ENCODE results near the gene GNRHR.
"Not testable (repeated sequence)": the region's sequence is repeated elsewhere in the genome, so short reads cannot be mapped to it uniquely, and the experiment has no call there.

The GNRHR gene

DNA sequence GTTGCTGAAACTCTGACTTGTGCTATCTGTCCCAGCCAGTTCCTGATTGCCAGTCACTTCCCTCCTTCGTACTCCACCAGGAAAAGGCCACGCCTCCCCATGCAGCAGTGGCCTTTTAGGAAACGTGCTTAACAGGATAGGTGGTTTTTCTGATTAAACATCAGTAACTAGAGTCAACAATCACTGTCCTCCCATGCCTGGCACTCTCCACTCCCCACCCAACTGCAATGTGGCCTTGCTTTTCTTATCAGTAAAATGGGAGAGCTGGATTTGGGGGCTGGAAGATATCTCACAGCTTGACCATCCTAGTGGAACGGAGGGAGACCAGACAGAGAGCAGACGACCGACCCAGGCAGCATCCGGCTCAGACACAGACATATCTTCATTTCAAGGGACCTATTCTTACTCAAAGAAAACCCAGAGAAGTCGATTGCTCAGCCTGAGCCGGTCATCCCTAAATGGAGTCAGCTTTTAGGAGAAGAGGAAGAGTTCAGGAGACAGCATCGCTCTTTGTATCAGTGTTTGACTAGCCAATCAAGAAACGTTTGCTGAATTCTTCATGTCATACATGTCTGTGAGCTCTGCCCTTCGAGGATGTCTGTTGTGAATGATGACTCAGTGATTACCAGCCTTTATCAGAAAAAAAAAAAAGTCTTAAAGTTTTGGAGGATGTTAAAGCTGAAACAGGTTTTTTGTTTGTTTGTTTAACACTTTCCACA, 40.5 kb downstream of the GNRHR start:
- no peak overlapping the region for H3K9ac ChIP-seq (ENCODE audit: low read depth, low read length)
- no peak overlapping the region for H3K27ac ChIP-seq (ENCODE audit: low read length)
- H3K27me3 ChIP-seq (ENCODE audit: insufficient read depth, low read length) = no peaks in the 10 kb centered on the region
- H3K9me3 ChIP-seq (ENCODE audit: insufficient read depth, low read depth, low read length) = no peaks in the 10 kb centered on the region
- H3K4me3 ChIP-seq (ENCODE audit: low read length) = no peak overlapping the region
- peaks cover 20% of the 10 kb centered on the region for H3K4me1 ChIP-seq (ENCODE audit: insufficient read depth, low read length)
- no peaks in the 10 kb centered on the region for H3K36me3 ChIP-seq (ENCODE audit: insufficient read depth, low read depth, low read length)

- Histone ChIP-seq H3K4me3 (ENCODE audit: low read length) (no peak overlapping the region), H3K36me3 (ENCODE audit: insufficient read depth, low read depth, low read length) (no peaks in the 10 kb centered on the region), H3K9ac (ENCODE audit: low read depth, low read length) (no peak overlapping the region), H3K27ac (ENCODE audit: low read length) (no peak overlapping the region), H3K9me3 (ENCODE audit: insufficient read depth, low read depth, low read length) (no peaks in the 10 kb centered on the region), H3K27me3 (ENCODE audit: insufficient read depth, low read length) (no peaks in the 10 kb centered on the region), H3K4me1 (ENCODE audit: insufficient read depth, low read length) (peaks cover 20% of the 10 kb centered on the region)
Measured at GRCh38 chr4:67712650-67713528, 41.3 kb downstream of the GNRHR start.

- Histone ChIP-seq H3K4me3 (ENCODE audit: low read length) (no peak overlapping the region), H3K27ac (ENCODE audit: low read length) (no peak overlapping the region), H3K27me3 (ENCODE audit: insufficient read depth, low read length) (no peaks in the 10 kb centered on the region), H3K9me3 (ENCODE audit: insufficient read depth, low read depth, low read length) (no peaks in the 10 kb centered on the region), H3K9ac (ENCODE audit: low read depth, low read length) (no peak overlapping the region), H3K4me1 (ENCODE audit: insufficient read depth, low read length) (peaks cover 20% of the 10 kb centered on the region), H3K36me3 (ENCODE audit: insufficient read depth, low read depth, low read length) (no peaks in the 10 kb centered on the region)
Measured at GRCh38 chr4:67712000-67712625, 42.1 kb downstream of the GNRHR start.

- not testable (repeated sequence) for H3K4me3 ChIP-seq (ENCODE audit: low read length); H3K36me3 ChIP-seq (ENCODE audit: insufficient read depth, low read depth, low read length); H3K27ac ChIP-seq (ENCODE audit: low read length); H3K9me3 ChIP-seq (ENCODE audit: insufficient read depth, low read depth, low read length); H3K27me3 ChIP-seq (ENCODE audit: insufficient read depth, low read length); H3K9ac ChIP-seq (ENCODE audit: low read depth, low read length); H3K4me1 ChIP-seq (ENCODE audit: insufficient read depth, low read length)
Measured at GRCh38 chr4:67706682-67707081, 47.5 kb downstream of the GNRHR start.

- Histone ChIP-seq H3K27ac (ENCODE audit: low read length) (no peak overlapping the region), H3K9me3 (ENCODE audit: insufficient read depth, low read depth, low read length) (no peaks in the 10 kb centered on the region), H3K27me3 (ENCODE audit: insufficient read depth, low read length) (no peaks in the 10 kb centered on the region), H3K9ac (ENCODE audit: low read depth, low read length) (no peak overlapping the region), H3K4me1 (ENCODE audit: insufficient read depth, low read length) (no peaks in the 10 kb centered on the region), H3K36me3 (ENCODE audit: insufficient read depth, low read depth, low read length) (0 out of 2 replicates have a peak, but pooled peaks cover 4% of the 10 kb centered on the region), H3K4me3 (ENCODE audit: low read length) (no peak overlapping the region)
Measured at GRCh38 chr4:67704843-67705242, 49.3 kb downstream of the GNRHR start.

DNA sequence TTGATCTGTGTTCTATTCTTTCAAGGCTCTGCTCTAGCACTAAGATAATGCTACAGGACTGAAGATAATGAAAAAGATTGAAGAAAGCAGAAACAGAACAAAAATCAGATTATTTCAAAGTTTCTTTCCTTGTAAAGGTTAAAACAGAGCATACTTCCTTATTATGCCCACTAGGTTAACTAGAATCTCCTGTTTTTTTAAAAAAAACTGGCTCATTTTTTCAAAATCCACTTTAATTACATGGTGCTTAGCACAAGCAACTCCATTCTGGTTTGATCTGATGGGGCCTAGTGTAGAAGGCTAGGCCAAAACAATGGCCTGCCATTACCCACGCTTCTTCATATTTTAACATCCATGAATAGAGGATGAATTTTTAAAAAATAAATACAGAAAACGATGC, 52.0 kb downstream of the GNRHR start:
- H3K9ac ChIP-seq (ENCODE audit: low read depth, low read length) = no peak overlapping the region; the same call in 1 of the 2 replicates
- no peak overlapping the region for H3K27ac ChIP-seq (ENCODE audit: low read length)
- H3K36me3 ChIP-seq (ENCODE audit: insufficient read depth, low read depth, low read length) = 0 out of 2 replicates have a peak, but pooled peaks cover 4% of the 10 kb centered on the region
- peak overlapping the region; percentile 88 for H3K4me3 ChIP-seq (ENCODE audit: low read length)
- no peaks in the 10 kb centered on the region for H3K9me3 ChIP-seq (ENCODE audit: insufficient read depth, low read depth, low read length)
- no peaks in the 10 kb centered on the region for H3K4me1 ChIP-seq (ENCODE audit: insufficient read depth, low read length)
- H3K27me3 ChIP-seq (ENCODE audit: insufficient read depth, low read length) = no peaks in the 10 kb centered on the region

GRCh38 chr4:67701517-67701850, 52.7 kb downstream of the GNRHR start:
- H3K9ac ChIP-seq (ENCODE audit: low read depth, low read length) = peak overlapping the region; percentile 83; the same call in 1 of the 2 replicates
- H3K9me3 ChIP-seq (ENCODE audit: insufficient read depth, low read depth, low read length) = no peaks in the 10 kb centered on the region
- H3K27me3 ChIP-seq (ENCODE audit: insufficient read depth, low read length) = no peaks in the 10 kb centered on the region
- no peak overlapping the region for H3K27ac ChIP-seq (ENCODE audit: low read length)
- no peaks in the 10 kb centered on the region for H3K4me1 ChIP-seq (ENCODE audit: insufficient read depth, low read length)
- peak overlapping the region; percentile 88 for H3K4me3 ChIP-seq (ENCODE audit: low read length)
- no peaks in the 10 kb centered on the region for H3K36me3 ChIP-seq (ENCODE audit: insufficient read depth, low read depth, low read length)

DNA sequence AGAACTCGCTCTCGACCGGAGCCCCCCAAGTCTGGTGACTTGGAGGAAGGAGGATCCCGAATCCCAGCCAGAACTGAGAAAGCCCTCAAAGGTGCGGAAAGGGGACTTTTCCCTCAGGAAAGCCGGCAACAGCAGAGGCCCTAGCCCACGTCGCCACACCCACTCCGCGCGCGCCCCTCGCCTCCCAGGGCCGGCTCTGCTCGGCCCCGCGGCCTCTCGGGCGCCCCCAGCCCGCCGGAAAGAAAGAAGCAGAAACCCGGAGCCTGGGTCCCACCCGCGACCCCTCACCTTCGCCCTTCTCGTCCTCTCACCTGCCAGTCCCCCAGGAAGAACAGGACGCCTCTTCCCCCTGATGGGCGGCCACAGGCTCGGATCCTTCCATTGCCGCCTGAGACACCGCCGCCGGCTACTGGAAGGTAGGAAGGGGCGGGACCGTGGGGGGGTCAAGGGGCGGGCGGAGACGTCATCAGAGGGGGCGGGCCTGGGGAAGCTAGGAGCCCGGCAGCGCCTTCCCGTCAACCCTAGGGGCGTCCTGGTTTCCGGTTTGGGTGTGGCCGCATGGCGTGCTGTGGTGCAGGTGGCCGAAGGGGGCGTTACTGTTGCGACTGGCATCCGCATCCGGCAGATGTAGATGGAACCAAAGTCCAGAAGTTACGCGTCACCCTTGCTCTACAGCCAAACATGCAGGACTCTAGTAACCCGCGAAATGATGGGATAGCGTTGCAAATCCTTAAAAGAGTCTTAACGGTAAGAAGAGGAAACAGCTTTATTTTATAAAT, 53.3 kb downstream of the GNRHR start, which contains the start of gene UBA6:
TSS of gene UBA6 (minus strand) at position 418 of the 779 bp plus-strand sequence. CDS start at position 382, 36 bp downstream.
- Histone ChIP-seq H3K9me3 (ENCODE audit: insufficient read depth, low read depth, low read length) (no peaks in the 10 kb centered on the region), H3K9ac (ENCODE audit: low read depth, low read length) (peak within 1 kb of the TSS; percentile 90; the same call in 1 of the 2 replicates), H3K36me3 (ENCODE audit: insufficient read depth, low read depth, low read length) (peaks cover 2% of the 10 kb centered on the region; the same call in 1 of the 2 replicates), H3K4me3 (ENCODE audit: low read length) (peak within 1 kb of the TSS; percentile 88), H3K27ac (ENCODE audit: low read length) (no peak within 1 kb of the TSS), H3K4me1 (ENCODE audit: insufficient read depth, low read length) (no peaks in the 10 kb centered on the region), H3K27me3 (ENCODE audit: insufficient read depth, low read length) (no peaks in the 10 kb centered on the region)

DNA sequence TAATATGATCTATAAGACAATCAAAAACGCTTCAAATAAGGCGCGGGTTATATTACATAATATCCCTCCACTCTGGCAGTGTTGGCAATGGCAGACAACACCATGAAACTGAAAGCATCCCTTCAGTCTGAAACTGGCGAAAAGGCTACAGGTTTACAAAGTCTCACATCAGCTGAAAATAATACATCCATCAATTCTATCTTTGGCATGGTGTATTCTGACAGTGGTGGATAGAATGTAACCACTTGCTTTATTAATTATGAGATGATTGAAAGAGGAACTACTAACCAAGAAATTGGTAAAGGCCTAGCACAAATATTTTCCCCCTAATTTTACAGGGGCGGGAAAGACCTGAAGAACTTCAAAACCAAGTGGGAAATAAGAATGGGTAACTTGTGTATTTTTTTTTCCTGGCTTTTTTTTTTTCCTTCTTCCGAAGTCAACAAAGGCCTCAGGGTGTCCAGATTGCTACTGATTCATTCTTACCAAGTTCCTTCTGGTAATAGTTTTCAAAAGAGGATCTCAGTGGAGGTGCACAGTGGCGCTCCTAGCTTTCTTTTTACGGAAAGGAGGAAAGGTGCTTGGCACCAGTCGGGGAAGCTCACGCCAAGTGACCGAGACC, 54.0 kb downstream of the GNRHR start:
- no peaks in the 10 kb centered on the region for H3K9me3 ChIP-seq (ENCODE audit: insufficient read depth, low read depth, low read length)
- H3K4me1 ChIP-seq (ENCODE audit: insufficient read depth, low read length) = no peaks in the 10 kb centered on the region
- H3K36me3 ChIP-seq (ENCODE audit: insufficient read depth, low read depth, low read length) = peaks cover 9% of the 10 kb centered on the region
- no peak overlapping the region for H3K27ac ChIP-seq (ENCODE audit: low read length)
- H3K27me3 ChIP-seq (ENCODE audit: insufficient read depth, low read length) = no peaks in the 10 kb centered on the region
- H3K4me3 ChIP-seq (ENCODE audit: low read length) = peak overlapping the region; percentile 88
- H3K9ac ChIP-seq (ENCODE audit: low read depth, low read length) = peak overlapping the region; percentile 90; the same call in 1 of the 2 replicates

DNA sequence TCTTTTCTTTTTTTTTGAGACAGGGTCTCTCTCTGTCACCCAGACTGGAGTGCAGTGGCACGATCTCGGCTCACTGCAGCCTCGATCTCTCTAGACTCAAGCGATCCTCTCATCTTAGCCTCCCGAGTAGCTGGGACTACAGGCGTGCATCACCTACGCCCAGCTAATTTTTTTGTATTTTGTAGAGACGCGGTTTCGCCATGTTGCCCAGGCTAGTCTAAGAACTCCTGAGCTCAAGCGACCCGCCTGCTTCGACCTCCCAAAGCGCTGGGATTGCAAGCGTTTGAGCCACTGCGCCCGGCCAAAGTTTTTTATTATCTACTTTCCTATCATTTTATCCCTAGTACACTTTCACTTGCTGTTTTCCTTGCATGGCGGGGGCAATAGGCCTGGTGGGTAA, 54.6 kb downstream of the GNRHR start:
- no peak overlapping the region for H3K9ac ChIP-seq (ENCODE audit: low read depth, low read length)
- H3K4me3 ChIP-seq (ENCODE audit: low read length) = peak overlapping the region; percentile 88; the same call in 1 of the 2 replicates
- H3K36me3 ChIP-seq (ENCODE audit: insufficient read depth, low read depth, low read length) = peaks cover 9% of the 10 kb centered on the region
- H3K27me3 ChIP-seq (ENCODE audit: insufficient read depth, low read length) = no peaks in the 10 kb centered on the region
- H3K9me3 ChIP-seq (ENCODE audit: insufficient read depth, low read depth, low read length) = no peaks in the 10 kb centered on the region
- no peaks in the 10 kb centered on the region for H3K4me1 ChIP-seq (ENCODE audit: insufficient read depth, low read length)
- H3K27ac ChIP-seq (ENCODE audit: low read length) = no peak overlapping the region

Data from iPS-20b (cell line).